Measurements from ENCODE around the gene RARG. TPM values are rescaled to one million over a fixed set of nuclear protein-coding genes. Genes with fewer than 3 reads are reported as not detected.
"Not testable (repeated sequence)": the region's sequence is repeated elsewhere in the genome, so short reads cannot be mapped to it uniquely, and the experiment has no call there.

Gene RARG
- total and polyA plus RNA-seq, 12 donors = 3.8 to 36.4 (median 24.8) TPM

- TF ChIP-seq, protein P1, sequence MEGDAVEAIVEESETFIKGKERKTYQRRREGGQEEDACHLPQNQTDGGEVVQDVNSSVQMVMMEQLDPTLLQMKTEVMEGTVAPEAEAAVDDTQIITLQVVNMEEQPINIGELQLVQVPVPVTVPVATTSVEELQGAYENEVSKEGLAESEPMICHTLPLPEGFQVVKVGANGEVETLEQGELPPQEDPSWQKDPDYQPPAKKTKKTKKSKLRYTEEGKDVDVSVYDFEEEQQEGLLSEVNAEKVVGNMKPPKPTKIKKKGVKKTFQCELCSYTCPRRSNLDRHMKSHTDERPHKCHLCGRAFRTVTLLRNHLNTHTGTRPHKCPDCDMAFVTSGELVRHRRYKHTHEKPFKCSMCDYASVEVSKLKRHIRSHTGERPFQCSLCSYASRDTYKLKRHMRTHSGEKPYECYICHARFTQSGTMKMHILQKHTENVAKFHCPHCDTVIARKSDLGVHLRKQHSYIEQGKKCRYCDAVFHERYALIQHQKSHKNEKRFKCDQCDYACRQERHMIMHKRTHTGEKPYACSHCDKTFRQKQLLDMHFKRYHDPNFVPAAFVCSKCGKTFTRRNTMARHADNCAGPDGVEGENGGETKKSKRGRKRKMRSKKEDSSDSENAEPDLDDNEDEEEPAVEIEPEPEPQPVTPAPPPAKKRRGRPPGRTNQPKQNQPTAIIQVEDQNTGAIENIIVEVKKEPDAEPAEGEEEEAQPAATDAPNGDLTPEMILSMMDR (IDR thresholded peaks at IDR 0.05) = no peak
- TF ChIP-seq POLR2A (IDR thresholded peaks at IDR 0.05) = no peak
- intact Hi-C loops (cut with DNase I) = no loop called here
- H3K27ac ChIP-seq = no peak within 1 kb of the TSS
- DNase-seq = no peak
- peaks cover 0 to 9% of the 10 kb centered on the region in 2 donors for H3K4me1 ChIP-seq (replicated peaks in 1 of 2)
- H3K27me3 ChIP-seq = no peaks in the 10 kb centered on the region
- no peak within 1 kb of the TSS for H3K4me3 ChIP-seq
- H3K36me3 ChIP-seq (replicated peaks in 1 of 2) = peaks cover 0 to 15% of the 10 kb centered on the region in 2 donors
- WGBS, 4 donors = 58 to 68% (median 61%) methylated on average over 5 of the region's 5 CpGs
- H3K9me3 ChIP-seq (replicated peaks in 1 of 3) = no peaks in the 10 kb centered on the region
Measured at GRCh38 chr12:53207042-53207441, 25.0 kb downstream of the RARG start, which contains the start of gene ITGB7. ITGB7 (minus strand) TSS chr12:53207251; CDS start chr12:53200443, 6,808 bp downstream.

DNA sequence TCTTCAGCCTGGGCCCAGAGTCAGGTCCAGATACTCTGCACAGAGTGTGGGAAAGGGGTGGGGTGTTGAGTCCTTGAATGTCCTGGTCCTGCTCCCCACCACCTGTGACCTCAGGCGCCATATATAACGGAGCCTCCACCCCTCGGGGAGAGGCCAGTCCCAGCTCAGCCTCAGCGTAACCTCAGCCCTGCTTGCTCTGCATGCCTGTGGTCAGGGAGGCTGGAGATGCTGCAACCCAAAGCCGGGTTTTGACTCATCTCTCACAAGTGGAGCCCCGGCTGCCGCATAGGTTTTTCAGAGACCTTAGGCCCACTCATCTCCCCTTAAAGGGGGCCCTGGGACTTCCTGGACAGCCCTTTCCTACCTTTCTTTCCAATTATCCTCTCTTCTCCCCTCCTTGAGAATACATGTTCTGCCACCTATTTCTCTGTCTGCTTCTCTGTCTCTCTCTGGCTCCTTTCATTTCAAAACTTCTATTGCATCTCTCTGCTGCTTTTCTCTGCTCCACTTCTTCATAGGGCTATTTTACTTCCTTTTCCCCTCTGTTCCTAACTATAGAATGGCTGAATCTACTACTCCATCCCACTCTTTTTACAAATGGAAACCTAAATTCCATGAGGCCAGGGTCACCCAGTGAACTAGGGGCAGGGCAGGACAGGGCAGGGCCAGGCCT lies 26.1 kb downstream of the RARG start:
- 56 to 74% (median 61%) methylated on average over 7 of the region's 7 CpGs for WGBS, 4 donors
- DNase-seq = no peak
- H3K4me3 ChIP-seq = no peak overlapping the region
- no peaks in the 10 kb centered on the region for H3K9me3 ChIP-seq (replicated peaks in 1 of 3)
- H3K4me1 ChIP-seq (replicated peaks in 1 of 2) = peaks cover 0 to 9% of the 10 kb centered on the region in 2 donors
- intact Hi-C loops (cut with DNase I) = no loop called here
- no peaks in the 10 kb centered on the region for H3K27me3 ChIP-seq
- no peak for TF ChIP-seq POLR2A (IDR thresholded peaks at IDR 0.05)
- no peak overlapping the region for H3K27ac ChIP-seq
- H3K36me3 ChIP-seq (replicated peaks in 1 of 2) = peaks cover 0 to 4% of the 10 kb centered on the region in 2 donors

DNA sequence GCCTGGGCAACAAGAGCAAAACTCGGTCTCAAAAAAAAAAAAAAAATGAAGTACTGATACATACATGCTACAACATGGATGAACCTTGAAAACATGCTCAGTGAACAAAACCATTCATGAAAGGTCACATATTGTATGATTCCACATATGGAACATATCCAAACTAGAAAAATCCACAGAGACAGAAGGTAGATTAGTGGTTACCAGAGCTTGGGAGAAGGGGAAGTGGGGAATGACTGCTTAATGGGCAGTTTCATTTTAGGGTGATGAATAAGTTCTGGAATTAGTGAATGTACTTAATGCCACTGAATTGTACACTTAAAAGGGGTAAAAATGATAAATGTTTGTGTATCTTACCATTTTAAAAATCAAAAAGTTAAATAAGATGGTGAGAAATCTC lies 27.7 kb downstream of the RARG start:
- H3K27me3 ChIP-seq = no peaks in the 10 kb centered on the region
- intact Hi-C loops (cut with DNase I) = no loop called here
- TF ChIP-seq, protein P1 (IDR thresholded peaks at IDR 0.05) = no peak
- no peak for TF ChIP-seq POLR2A (IDR thresholded peaks at IDR 0.05)
- no peaks in the 10 kb centered on the region for H3K9me3 ChIP-seq (replicated peaks in 1 of 3)
- H3K27ac ChIP-seq = no peak overlapping the region
- H3K36me3 ChIP-seq (replicated peaks in 1 of 2) = no peaks in the 10 kb centered on the region
- no peak for DNase-seq
- H3K4me3 ChIP-seq = no peak overlapping the region
- H3K4me1 ChIP-seq (replicated peaks in 1 of 2) = peaks cover 0 to 9% of the 10 kb centered on the region in 2 donors
- 56 to 91% (median 80%) methylated on average over 1 of the region's 1 CpG for whole genome bisulfite sequencing, 4 donors

GRCh38 chr12:53202316-53202715 lies 29.7 kb downstream of the RARG start:
- 82 to 85% (median 84%) methylated on average over 7 of the region's 7 CpGs for WGBS, 4 donors

GRCh38 chr12:53201639-53202038 lies 30.4 kb downstream of the RARG start:
- Histone ChIP-seq H3K4me1 (replicated peaks in 1 of 2) (peaks cover 4 to 12% of the 10 kb centered on the region in 2 donors), H3K9me3 (replicated peaks in 1 of 3) (no peaks in the 10 kb centered on the region), H3K27ac (no peak overlapping the region), H3K4me3 (no peak overlapping the region), H3K36me3 (replicated peaks in 1 of 2) (no peaks in the 10 kb centered on the region), H3K27me3 (no peaks in the 10 kb centered on the region)
- intact Hi-C loops (cut with DNase I) = no loop called here
- 93 to 99% (median 94%) methylated on average over 4 of the region's 4 CpGs for WGBS, 4 donors
- TF ChIP-seq POLR2A (IDR thresholded peaks at IDR 0.05) = no peak
- TF ChIP-seq, protein P1 (IDR thresholded peaks at IDR 0.05) = no peak
- DNase-seq = no peak

More at GRCh38 chr12:53202316-53202715, 29.7 kb downstream of the RARG start:
- H3K27ac ChIP-seq; H3K9me3 ChIP-seq (replicated peaks in 1 of 3); H3K27me3 ChIP-seq; DNase-seq; H3K4me3 ChIP-seq; intact Hi-C loops (cut with DNase I); H3K4me1 ChIP-seq (replicated peaks in 1 of 2); H3K36me3 ChIP-seq (replicated peaks in 1 of 2): not testable (repeated sequence)

Data from adrenal gland (tissue), 12 donors.